Hypothalamus (tissue), 51 donors: Measurements from ENCODE around the gene TSHZ2.

Experiments used
- DNase-seq, 51 donors: peaks; one replicate each; lab custom pipeline; 2025; lab: John Stamatoyannopoulos, UW

Gene TSHZ2

DNA sequence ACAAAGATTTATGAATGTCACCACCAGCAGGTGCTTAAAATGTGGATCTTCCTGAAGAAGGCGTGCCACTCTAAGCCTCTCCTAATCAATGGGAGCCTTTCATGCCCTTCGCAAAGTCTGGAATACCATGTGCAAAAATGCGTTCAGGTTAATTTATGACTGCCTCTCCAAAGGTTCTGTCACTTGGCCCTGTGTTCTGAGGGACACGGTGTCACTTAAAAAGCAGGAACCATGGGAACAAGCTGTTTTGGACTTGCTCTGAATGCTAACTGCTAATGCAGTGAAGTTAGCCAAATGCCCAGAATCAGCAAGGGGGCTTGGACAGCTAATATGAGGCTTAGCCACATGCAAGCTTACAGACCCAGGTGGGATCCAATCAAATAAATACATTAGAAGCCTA, 250.3 kb downstream of the TSHZ2 start:
- no peak for DNase-seq

DNA sequence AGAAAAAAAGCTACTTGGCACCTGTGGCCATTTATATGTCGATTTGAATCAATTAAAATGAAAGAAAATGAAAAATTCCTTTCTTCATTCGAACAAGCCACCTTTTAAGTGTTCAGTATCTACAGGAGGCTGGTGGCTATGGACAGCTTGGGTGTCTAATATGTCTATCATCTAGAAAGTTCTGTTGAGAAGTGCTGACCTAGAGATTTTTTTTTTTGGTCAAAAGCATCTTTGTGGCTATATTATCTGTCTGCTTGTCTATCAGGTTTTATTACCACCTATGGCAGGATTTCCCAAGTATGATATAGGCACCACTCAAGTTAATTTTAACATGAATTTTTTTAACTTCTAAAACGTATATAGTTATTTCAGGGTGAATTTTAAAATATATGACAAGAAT, 250.8 kb downstream of the TSHZ2 start:
- DNase-seq = no peak

DNA sequence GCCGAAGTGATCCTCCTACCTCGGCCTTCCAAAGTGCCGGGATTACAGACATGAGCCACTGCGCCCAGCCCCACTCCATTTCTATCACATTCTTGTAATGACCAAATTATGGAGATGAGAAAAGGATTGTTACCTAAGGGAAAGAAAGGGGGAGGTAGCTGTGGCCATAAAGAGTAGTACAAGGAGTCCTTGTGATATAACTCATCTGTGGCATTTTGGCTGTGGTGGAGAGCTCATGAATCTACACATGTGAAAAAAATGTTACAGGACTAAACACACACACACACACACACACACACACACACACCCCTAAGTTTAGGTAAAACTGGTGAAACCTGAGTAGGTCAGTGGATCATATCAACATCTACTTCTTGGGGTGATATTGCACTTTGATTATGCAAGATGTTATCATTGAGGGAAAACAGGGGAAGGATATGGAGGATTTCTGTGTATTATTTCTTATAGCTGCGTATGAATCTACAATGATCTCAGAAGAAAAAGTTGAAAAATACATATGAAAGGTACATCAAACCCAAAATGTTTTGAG, 251.5 kb downstream of the TSHZ2 start:
- no peak for DNase-seq

DNA sequence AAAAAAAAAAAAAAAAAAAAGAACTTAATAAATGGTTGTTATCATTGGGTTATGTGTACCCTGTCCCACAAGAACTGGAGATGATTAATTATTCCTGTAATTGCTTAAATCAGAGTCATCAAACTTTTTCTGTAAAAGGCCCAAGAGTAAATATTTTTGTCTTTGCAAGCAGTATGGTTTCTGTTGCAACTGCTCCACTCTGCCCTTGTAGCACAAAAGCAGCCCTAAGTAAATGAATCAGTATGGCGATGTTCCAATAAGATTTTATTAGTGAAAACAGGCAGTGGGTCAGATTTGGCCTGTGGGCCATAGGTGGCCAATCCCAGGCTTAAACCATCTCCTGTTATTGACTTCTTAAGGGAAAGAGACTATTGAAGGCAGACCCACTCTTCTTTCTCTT, 252.7 kb downstream of the TSHZ2 start:
- DNase-seq = no peak

DNA sequence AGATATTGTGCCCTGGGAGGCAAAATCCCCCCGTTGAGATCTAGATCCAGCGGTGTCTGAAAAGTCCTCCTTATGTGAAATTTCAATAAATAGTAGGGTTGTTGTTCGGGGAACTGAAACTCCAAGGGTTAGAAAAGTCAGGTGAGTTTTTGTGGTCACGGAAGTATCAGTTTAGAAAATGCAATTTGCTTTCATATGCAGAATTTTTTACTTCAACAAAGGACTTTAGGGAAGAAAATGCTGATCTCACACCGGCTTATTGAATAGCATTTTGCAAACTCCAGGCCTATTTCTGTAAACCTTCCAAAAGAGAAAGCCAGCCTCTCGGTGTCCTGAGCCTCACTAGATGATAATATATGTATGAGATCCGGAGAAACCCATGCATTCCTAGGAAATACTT, 254.7 kb downstream of the TSHZ2 start:
- no peak for DNase-seq

DNA sequence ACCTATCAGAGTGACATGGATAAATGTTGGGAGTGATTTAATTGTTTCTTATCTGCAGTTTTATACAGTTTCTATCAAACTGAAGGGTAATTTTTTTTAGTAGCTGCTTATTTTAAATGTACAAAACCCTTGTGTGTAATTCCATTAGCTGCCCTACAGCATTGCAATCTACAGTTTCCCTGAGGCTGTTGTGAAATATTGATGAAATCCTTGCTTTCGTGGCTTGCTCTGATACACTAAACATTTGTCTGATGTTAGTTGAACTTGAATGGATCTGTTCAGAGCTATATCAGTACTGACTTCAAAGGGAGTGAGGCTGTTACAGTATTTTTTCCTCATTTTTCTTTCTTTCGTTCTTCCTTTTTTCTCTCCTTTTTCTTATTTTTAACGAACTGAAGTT, 255.4 kb downstream of the TSHZ2 start:
- DNase-seq = no peak

DNA sequence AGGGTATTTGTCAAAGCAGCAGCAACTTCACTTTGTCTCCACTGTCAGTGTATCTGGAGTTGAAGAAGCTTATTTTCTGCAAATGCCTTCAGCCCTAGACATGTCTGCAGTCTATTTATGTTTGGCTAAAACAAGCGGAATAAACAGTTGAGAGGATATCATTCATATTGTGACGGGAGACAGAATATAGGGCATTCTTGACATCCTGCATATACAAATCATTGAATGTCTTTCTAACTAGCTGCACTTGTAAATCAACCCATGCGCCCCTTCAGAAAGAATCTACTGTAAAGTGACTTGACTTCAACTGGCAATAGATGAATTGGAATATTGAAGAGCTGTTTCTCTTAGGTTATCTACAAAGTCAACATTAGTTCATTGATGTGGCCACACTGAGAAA, 258.9 kb downstream of the TSHZ2 start:
- no peak for DNase-seq

DNA sequence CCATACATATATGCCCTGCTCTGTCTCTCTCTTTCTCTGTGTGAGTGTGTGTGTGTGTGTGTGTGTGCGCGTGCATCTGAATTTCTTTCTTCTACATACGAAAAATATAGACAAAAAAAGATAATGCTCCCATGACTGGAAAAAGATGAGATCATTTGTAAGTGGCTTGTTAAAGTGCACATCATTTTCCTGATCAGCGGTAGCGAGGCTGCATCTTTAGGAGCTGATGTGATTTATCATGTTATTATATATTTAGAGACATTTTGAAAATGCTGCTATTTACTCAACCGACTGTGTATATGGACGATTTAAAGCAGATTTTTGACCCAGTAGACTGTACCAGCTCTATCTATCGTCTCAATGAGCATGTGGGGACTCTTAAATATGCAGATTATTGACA, 265.3 kb downstream of the TSHZ2 start:
- no peak for DNase-seq

DNA sequence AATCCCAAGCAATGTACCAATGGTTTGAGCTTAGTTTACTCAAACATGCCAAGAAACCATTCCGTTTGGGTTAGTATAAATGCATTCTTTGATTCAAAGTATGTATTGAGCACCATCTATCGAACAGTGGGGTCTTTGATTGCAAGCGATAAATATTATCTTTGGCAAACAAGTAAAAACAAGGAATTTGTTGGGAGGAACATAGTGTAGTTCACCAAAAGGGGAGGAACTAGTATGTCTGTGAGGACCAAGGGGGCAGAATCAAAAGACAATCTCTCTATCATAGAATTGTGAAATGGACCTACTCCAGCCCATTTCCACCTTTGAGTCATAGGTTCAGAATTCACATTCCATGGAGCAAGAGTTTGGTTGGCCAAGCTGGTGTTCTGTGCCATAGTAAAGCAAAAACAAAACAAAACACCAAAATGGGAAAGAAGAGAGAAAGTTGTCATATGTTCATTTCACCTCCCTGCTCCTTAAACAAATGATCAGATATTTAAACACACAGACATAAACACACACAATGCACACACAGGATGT, 266.0 kb downstream of the TSHZ2 start:
- no peak for DNase-seq

DNA sequence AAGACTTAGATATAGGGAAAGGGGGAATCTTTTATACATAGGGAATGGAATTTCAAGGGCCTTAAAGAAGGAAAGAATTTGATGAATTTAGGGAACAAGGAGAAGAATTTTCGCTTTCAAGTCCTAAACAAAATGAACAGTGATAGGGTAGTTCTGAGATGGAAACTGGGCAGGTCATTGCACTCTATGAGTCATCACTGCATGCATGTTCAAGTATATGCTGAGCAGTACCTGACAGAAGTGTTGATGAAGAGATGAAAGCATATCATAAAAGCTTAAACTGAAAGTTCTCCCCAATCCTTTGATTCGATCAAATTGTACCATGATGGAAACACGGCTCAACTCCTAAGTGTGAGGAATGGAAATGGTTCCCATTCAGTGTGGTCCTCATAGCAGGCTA, 271.0 kb downstream of the TSHZ2 start:
- DNase-seq = no peak

DNA sequence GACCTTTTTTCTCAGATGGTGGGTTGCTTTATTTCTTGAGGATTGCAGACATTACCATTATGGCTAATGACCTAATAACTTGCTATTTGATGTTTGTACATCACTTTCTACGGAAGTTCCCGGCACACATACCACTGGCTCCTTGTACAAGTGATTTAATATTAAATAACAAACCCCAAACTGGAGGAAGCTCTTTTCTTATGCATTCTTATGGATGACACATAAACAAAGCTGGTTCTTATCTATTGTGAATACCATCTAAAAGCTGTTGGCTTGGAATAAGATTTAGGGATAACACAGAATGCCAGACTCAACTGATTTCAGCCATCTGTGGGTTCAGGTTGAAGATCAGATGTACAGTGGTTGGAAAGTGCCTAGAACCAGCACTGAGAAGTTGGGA, 272.6 kb downstream of the TSHZ2 start:
- no peak for DNase-seq

DNA sequence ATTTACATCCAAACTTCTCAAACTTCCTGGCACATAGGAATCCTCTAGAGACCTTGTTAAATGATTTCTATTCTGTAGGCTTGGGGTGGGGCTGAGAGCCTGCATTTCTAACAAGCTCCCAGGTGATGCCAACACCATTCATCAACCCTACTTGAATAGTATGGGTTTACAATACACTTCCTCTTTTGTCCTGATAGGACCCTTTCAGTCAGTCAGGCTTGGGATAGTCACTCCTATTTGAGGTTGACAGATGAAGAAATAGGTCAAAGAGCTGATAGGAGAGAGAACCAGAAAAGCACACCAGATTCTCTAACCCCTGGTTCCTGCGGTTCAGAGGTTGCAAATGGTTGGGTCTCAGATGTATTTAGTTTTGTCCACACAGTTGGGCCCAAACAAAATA, 273.4 kb downstream of the TSHZ2 start:
- no peak for DNase-seq

DNA sequence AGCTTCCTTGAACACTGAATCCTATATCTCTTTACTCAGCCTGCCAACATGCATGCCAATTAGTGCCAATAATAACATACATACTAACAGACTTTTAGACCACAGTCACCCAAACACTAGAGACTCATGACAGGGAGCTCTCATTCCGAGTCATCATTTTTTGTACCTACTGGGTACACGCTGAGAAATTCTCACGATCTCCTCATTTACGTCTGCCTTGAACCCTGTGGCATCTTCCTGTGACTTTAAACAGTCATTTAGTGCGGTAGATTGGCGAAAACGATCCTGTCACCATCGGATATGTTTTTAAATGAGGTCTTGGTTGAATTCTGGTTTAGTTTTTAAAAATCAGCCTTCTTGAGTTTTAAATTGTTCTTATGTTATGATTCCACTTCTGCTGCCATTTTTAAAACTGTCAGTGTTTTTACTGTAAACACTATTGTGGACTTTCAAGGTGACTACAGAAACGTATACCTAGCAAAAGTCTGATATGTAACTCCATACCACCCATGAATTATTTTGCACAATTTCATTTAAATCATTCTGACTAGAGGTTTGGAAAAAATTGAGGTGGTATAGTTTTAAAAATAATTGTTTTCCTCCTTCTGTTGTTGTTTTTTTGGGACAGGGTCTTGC, 275.4 kb downstream of the TSHZ2 start:
- DNase-seq = no peak

DNA sequence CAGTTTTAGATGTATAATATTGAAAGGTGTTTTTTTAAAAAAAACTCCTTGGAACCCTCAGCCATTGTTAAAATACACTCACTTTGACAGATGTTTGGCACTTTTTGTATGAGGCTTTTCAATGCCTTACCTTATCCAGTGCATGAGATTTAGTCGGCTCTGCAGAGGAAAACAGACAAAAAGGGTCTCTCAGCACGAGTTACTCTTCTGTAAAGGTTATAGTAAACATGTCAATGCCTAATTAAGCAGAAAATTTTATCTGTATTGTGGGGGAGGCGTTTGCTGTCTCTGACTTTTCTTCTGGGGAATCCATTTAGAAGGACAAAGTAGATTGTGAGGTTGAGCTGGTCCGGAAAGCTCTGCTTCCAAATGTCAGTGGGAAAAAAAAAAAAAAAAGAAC, 278.3 kb downstream of the TSHZ2 start:
- no peak for DNase-seq

DNA sequence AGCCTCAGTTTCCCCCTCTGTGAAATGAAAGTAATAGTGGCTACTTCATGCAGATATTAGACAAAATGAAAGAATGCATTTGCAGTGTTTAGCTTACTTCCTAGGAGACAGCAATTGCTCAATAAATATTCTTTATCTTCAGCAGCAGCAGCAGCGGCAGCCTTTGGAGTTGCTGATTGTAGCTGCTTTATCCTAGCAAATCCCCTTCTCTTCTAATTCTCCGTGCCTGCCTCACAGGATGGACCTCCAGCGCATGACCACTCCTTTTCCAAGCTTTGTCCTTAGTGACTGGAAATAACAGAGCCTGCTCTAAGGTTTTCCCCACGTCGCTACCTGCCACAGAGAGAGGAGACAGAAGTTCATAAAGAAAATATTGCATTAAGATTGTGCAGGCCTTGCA, 279.8 kb downstream of the TSHZ2 start:
- DNase-seq = no peak

DNA sequence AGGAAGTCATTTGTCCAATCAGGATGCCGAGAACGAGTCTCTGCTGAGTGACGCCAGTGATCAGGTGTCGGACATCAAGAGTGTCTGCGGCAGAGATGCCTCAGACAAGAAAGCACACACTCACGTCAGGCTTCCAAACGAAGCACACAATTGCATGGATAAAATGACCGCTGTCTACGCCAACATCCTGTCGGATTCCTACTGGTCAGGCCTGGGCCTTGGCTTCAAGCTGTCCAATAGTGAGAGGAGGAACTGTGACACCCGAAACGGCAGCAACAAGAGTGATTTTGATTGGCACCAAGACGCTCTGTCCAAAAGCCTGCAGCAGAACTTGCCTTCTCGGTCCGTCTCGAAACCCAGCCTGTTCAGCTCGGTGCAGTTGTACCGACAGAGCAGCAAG, 281.5 kb downstream of the TSHZ2 start:
- DNase-seq = no peak

DNA sequence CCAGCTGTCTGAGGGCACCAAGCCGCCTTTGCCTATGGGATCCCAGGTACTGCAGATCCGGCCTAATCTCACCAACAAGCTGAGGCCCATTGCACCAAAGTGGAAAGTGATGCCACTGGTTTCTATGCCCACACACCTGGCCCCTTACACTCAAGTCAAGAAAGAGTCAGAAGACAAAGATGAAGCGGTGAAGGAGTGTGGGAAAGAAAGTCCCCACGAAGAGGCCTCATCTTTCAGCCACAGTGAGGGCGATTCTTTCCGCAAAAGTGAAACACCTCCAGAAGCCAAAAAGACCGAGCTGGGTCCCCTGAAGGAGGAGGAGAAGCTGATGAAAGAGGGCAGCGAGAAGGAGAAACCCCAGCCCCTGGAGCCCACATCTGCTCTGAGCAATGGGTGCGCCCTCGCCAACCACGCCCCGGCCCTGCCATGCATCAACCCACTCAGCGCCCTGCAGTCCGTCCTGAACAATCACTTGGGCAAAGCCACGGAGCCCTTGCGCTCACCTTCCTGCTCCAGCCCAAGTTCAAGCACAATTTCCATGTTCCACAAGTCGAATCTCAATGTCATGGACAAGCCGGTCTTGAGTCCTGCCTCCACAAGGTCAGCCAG, 283.0 kb downstream of the TSHZ2 start:
- no peak for DNase-seq

DNA sequence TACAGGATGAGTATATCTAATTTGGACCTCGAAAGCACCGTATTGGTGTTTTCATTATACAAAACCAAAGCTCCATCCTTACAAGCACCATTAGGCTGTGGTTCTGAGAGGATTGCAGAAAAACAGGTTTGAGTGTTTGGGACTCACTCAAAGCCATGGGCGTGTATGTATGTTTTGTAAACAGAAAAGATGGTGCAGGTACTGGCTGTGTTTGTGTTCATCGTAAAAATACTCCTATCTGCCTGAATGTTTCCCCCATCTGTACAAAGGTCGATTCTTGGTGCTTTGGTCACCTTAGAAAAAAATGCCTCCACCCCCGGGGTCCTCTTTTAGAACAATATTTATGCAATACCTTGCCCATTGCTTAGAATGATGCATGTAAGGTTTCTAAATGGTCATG, 286.6 kb downstream of the TSHZ2 start:
- DNase-seq = no peak

DNA sequence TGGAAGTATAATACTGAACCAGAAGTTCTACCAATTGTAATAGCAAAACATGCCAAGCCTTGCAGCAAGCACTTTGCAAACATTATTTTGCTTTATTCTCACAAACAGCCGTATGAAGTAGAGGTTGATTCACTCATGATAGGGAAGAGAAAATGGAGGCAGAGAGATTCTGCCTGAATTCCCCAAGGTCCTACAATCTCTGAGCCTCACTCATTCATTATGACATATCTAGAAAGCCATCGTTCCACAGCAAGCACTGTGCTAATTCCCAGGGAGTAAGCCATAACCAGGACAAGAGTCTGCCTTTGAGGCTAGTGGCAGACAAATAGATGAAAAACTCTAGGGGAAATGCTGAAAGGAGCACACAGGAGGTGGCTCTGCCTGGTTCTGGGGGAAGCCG, 288.0 kb downstream of the TSHZ2 start:
- DNase-seq = no peak

DNA sequence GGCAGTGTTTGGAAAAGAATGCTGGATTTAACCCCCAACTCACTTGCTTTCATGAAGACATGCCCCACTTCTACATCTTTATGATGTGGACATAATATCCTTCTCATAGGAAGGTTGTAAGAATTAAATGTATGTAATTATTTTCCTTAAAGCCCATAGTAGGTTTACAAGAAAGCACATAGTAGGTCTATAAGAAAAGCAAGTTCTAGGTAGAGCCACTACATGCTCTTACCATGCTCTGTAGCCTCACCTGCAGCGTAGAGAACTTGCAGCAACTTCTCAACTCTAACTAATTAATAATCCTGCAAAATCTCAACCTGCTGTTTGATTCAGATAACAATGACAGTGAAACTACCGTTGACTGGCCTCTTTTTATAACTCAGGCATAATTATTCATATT, 288.4 kb downstream of the TSHZ2 start:
- DNase-seq = no peak

DNA sequence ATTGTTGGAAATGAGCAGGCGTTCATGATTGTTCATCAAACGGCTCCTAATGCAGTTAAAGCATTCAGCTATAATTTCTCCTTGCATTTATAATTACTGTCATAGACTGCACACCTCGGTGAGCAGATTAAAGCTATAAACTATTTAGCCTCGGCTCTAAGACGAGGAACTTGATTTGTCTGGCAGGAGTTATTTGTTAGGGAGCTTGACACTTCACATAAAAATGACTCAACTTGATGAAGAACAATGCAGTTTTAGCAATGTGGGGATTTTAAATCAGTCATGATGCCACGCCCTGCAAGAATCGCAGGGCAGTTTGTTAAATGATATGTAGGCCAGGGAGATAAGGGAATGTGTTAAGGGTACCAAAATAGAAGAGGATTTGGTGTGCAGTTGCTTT, 290.2 kb downstream of the TSHZ2 start:
- peak in 1 of 51 donors; percentile 66 for DNase-seq
